ENCODE data around the gene POLR2F. TPM values are rescaled to one million over a fixed set of nuclear protein-coding genes. Genes with fewer than 3 reads are reported as not detected.
"Not testable (repeated sequence)": the region's sequence is repeated elsewhere in the genome, so short reads cannot be mapped to it uniquely, and the experiment has no call there.

The POLR2F gene
- total and polyA plus RNA-seq, 12 donors, result 62.4 to 200 (median 79.4) TPM

GRCh38 chr22:37951305-37951704 is 2.2 kb upstream of the POLR2F start:
- Histone ChIP-seq H3K27ac (no peak overlapping the region), H3K9me3 (no peaks in the 10 kb centered on the region), H3K36me3 (peaks cover 0 to 1% (median 0%) of the 10 kb centered on the region in 9 donors), H3K4me3 (no peak overlapping the region), H3K4me1 (peaks cover 11 to 27% (median 23%) of the 10 kb centered on the region in 9 donors), H3K27me3 (peaks cover 0 to 16% (median 0%) of the 10 kb centered on the region in 7 donors)
- intact Hi-C loops (cut with DNase I), result loop anchor here in 1 of 10 donors (10.0 kb wide), 1 partner anchor 47 kb away; the partner anchor contains the start of gene MICALL1
- ATAC-seq (no peak), DNase-seq (no peak)
- TF ChIP-seq, protein P1, sequence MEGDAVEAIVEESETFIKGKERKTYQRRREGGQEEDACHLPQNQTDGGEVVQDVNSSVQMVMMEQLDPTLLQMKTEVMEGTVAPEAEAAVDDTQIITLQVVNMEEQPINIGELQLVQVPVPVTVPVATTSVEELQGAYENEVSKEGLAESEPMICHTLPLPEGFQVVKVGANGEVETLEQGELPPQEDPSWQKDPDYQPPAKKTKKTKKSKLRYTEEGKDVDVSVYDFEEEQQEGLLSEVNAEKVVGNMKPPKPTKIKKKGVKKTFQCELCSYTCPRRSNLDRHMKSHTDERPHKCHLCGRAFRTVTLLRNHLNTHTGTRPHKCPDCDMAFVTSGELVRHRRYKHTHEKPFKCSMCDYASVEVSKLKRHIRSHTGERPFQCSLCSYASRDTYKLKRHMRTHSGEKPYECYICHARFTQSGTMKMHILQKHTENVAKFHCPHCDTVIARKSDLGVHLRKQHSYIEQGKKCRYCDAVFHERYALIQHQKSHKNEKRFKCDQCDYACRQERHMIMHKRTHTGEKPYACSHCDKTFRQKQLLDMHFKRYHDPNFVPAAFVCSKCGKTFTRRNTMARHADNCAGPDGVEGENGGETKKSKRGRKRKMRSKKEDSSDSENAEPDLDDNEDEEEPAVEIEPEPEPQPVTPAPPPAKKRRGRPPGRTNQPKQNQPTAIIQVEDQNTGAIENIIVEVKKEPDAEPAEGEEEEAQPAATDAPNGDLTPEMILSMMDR (IDR thresholded peaks at IDR 0.05), result no peak
- WGBS, 2 donors, result 64 to 67% methylated on average over 8 of the region's 8 CpGs

- Histone ChIP-seq H3K27me3 (peaks cover 0 to 16% (median 0%) of the 10 kb centered on the region in 7 donors), H3K4me3 (peak overlapping the region; percentile 52 to 98 (median 84)), H3K36me3 (peaks cover 0 to 15% (median 11%) of the 10 kb centered on the region in 9 donors), H3K4me1 (peaks cover 11 to 31% (median 25%) of the 10 kb centered on the region in 9 donors)
- H3K27ac ChIP-seq, H3K9me3 ChIP-seq, DNase-seq: not testable (repeated sequence)
- intact Hi-C loops (cut with DNase I), result loop anchor here in 1 of 10 donors (10.0 kb wide), 1 partner anchor 48 kb away; the partner anchor contains the start of gene MICALL1
- 9 to 10% methylated on average over 20 of the region's 20 CpGs for whole genome bisulfite sequencing, 2 donors
- peak in 5 of 8 donors; percentile 1 to 21 (median 10) for ATAC-seq
Observed at GRCh38 chr22:37952629-37953028, 870 bp upstream of the POLR2F start.

GRCh38 chr22:37953062-37953436 is 450 bp upstream of the POLR2F start:
- intact Hi-C loops (cut with DNase I), result loop anchor here in 1 of 10 donors (10.0 kb wide), 1 partner anchor 48 kb away; the partner anchor contains the start of gene MICALL1
- WGBS, 2 donors, result 1% methylated on average over 13 of the region's 13 CpGs

DNA sequence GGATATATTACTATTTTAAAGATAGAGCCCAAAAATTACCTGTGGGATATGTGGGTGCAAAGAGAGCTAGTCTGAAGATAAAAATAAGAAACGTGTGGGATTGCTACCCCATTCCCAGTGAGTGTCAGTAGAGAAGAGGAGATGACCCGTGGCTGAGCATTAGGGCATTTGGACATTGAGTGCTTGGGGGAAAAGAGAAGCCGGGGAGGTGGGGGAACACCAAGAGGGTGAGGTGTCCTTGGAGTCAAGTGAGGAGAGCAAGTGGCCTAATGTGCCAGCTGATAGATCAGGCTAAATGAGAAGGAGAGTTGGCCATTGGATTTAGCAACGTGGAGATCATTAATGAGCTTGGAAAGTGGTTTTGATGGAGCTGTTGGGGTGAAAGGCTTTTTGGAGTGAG is 1.2 kb downstream of the POLR2F start:
- 63 to 64% methylated on average over 4 of the region's 4 CpGs for WGBS, 2 donors
- Histone ChIP-seq H3K36me3 (peaks cover 0 to 35% (median 27%) of the 10 kb centered on the region in 9 donors), H3K4me3 (peak overlapping the region in 9 of 10 donors; percentile 53 to 98 (median 84)), H3K27me3 (peaks cover 0 to 16% (median 0%) of the 10 kb centered on the region in 7 donors), H3K9me3 (no peaks in the 10 kb centered on the region), H3K4me1 (peaks cover 11 to 31% (median 25%) of the 10 kb centered on the region in 9 donors), H3K27ac (no peak overlapping the region)
- DNase-seq (no peak), ATAC-seq (no peak)
- intact Hi-C loops (cut with DNase I), result loop anchor here in 2 of 10 donors (5.0 to 10.0 kb wide), 2 partner anchors 50 to 132 kb away; partner anchors contain the start of genes GALR3 (in 1 of the 2) and MICALL1 (in 1 of the 2)
- TF ChIP-seq, protein P1 (IDR thresholded peaks at IDR 0.05), result no peak

More at GRCh38 chr22:37953062-37953436, 450 bp upstream of the POLR2F start:
- H3K36me3 ChIP-seq, result peaks cover 0 to 19% (median 12%) of the 10 kb centered on the region in 9 donors
- no peaks in the 10 kb centered on the region for H3K9me3 ChIP-seq
- peak overlapping the region in 6 of 10 donors; percentile 57 to 92 (median 81) for H3K27ac ChIP-seq
- ATAC-seq, result peak; percentile 35 to 70 (median 68)
- DNase-seq, result peak in 1 of 2 donors; percentile 18
- H3K27me3 ChIP-seq, result peaks cover 0 to 16% (median 0%) of the 10 kb centered on the region in 7 donors
- peaks cover 11 to 31% (median 25%) of the 10 kb centered on the region in 9 donors for H3K4me1 ChIP-seq
- peak overlapping the region; percentile 52 to 98 (median 84) for H3K4me3 ChIP-seq
- TF ChIP-seq, protein P1 (IDR thresholded peaks at IDR 0.05), result no peak

- not testable (repeated sequence) for H3K4me3 ChIP-seq, ATAC-seq, H3K27ac ChIP-seq, H3K9me3 ChIP-seq, DNase-seq
- WGBS, 2 donors, result 91% methylated on average over 15 of the region's 15 CpGs
- Histone ChIP-seq H3K4me1 (peaks cover 11 to 31% (median 25%) of the 10 kb centered on the region in 9 donors), H3K27me3 (peaks cover 0 to 16% (median 0%) of the 10 kb centered on the region in 7 donors), H3K36me3 (peaks cover 0 to 47% (median 34%) of the 10 kb centered on the region in 9 donors)
- intact Hi-C loops (cut with DNase I), result loop anchor here in 2 of 10 donors (5.0 to 10.0 kb wide), 2 partner anchors 51 to 134 kb away; partner anchors contain the start of genes GALR3 (in 1 of the 2) and MICALL1 (in 1 of the 2)
Observed at GRCh38 chr22:37955825-37956397, 2.4 kb downstream of the POLR2F start.
